Fibroblast of skin of right quadriceps (primary cell): Measurements from ENCODE around the gene ZNF837.
A peak's percentile ranks its signal among the peaks of the same experiment; 100 is the strongest.
"Not testable (repeated sequence)": the region's sequence is repeated elsewhere in the genome, so short reads cannot be mapped to it uniquely, and the experiment has no call there.

Source experiments
- DNase-seq: peaks from one replicate; pipeline ENCODE4 v3.0.0-alpha.2; 2013

The ZNF837 gene

DNA sequence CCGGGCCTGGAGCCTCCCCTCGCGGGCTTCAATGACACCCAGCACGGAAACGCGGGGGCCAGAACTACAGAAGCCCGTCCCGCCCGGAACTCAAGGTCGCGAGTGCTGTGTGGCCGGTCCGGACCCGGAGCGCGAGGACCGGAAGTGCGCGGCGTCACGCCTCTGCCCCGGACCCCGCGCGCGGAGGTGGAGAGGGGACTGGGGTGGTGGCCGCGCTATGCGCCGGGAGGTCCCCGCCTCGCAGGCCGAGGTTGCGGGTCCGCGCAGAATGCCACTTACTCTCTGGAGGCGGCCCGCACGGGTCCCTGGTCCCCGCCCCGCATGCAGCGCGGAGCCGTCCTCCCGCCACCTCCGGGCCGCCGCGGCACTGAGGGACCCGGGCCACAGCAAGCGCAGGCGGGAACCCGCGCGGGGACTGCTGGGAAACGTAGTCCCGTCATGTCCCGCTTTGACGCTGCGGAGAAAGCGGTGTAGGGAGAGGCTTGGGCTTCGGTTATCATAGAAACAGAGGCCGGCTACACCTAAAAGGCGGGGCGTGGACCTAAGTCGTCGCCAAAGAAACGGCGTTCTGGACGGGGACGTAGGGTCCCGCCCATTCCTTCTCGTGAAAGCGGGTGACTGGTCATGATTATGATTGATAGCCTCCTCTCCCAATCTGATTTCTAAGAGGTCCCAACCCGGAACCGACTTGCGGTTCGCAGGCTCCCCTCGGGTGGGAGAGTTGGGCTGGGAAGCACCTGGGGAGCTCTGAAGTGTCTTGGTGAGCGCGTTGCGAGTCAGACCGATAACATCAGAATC is at the start of gene ZNF837:
Gene ZNF837, minus strand, starts transcription at position 369 of the 798 bp plus-strand sequence. CDS start 11,698 bp downstream, outside the sequence.
- DNase-seq: peak; percentile 100

DNA sequence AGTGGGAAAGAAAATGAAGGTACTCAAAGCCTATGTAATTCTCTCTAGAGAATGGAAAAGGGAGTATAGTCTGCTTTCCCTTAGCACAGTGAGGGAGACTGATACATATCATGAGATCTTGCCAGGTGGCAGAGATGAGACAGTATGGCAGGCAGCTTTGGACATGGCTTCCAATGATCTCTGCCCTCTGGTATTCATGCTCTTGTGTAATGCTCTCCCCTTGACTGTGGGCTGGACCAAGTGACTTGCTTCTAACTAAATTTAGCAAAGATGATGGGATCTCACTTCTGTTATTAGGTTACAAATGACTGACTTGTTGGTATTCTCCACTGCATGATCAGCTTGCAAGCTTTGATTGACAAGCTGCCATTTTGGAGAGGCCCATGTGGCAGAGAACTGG is 48.9 kb upstream of the ZNF837 start:
- DNase-seq: no peak

GRCh38 chr19:58428617-58429016 is 47.8 kb upstream of the ZNF837 start:
- no peak for DNase-seq

DNA sequence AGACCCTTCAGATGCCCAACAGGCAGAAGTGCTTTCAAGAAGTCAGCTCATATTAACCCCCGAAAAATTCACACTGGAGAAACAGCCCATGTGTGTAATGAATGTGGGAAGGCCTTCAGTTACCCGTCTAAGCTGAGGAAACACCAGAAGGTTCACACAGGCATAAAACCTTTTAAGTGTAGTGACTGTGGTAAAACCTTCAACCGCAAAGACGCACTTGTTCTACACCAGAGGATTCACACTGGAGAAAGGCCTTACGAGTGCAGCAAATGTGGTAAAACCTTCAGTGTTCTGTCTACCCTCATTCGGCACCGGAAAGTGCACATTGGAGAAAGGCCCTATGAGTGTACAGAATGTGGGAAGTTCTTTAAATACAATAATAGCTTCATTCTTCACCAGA is 36.2 kb upstream of the ZNF837 start:
- no peak for DNase-seq

DNA sequence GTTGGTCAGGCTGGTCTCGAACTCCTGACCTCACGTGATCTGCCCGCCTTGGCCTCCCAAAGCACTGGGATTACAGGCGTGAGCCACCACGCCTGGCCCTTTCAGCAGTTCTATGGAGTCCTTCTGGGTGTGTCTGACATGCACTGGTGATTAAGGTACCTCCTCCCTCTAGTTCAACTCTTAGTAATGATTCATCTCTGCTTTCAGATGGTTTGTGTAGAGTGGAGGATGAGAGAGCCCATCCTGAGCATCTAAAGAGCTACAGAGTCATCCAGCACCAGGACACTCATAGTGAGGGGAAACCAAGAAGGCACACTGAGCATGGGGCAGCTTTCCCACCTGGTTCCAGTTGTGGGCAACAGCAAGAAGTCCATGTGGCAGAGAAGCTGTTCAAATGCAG is 35.8 kb upstream of the ZNF837 start:
- no peak for DNase-seq

GRCh38 chr19:58409010-58409790 is 28.4 kb upstream of the ZNF837 start:
- no peak for DNase-seq

GRCh38 chr19:58408152-58409009 is 27.6 kb upstream of the ZNF837 start, which contains the start of gene ZNF584:
ZNF584 (plus strand) TSS chr19:58408649; CDS start chr19:58409148, 499 bp downstream.
- peak; percentile 96 for DNase-seq

DNA sequence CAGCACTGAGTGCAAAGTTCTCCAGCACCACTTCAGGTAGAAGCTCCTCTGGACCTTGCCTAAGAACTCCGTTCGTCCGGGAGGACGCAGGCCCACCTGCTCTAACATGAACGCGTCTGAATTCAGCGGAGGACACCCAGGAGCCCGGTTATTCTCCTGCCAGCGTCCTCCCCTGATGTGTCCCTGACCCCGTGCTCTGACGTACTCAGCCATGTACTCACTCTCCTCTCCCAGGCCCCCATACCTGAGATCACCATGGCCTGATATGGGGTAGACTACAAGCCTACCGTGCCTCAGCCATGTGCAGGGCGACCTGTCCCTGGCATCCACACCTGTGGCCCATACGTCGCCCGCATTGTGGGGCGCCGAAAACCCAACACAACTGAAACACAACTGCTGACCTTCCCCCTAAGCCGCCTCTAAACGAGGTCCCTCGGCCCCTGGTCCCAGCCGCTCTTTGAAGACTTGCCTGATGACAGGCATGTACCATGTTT is 26.9 kb upstream of the ZNF837 start:
- DNase-seq: no peak

- no peak for DNase-seq
Observed at GRCh38 chr19:58406818-58407657, 26.2 kb upstream of the ZNF837 start.

DNA sequence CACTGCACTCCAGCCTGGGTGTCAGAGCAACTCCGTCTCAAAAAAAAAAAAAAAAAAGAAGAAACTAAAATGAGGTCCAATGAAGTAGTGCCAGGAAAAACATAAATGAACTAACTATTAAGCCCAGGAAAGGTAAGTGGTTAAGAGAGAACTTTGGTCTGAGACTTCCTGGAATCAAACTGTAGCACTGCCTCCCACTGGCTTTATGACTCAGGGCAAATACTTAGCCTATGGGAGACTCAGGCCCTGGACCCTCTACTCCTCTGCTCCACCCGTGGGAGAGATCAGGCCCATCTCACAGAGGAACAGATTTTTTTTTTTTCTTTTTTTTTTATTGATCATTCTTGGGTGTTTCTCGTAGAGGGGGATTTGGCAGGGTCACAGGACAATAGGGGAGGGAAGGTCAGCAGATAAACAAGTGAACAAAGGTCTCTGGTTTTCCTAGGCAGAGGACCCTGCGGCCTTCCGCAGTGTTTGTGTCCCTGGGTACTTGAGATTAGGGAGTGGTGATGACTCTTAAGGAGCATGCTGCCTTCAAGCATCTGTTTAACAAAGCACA is 23.2 kb upstream of the ZNF837 start:
- not testable (repeated sequence) for DNase-seq

DNA sequence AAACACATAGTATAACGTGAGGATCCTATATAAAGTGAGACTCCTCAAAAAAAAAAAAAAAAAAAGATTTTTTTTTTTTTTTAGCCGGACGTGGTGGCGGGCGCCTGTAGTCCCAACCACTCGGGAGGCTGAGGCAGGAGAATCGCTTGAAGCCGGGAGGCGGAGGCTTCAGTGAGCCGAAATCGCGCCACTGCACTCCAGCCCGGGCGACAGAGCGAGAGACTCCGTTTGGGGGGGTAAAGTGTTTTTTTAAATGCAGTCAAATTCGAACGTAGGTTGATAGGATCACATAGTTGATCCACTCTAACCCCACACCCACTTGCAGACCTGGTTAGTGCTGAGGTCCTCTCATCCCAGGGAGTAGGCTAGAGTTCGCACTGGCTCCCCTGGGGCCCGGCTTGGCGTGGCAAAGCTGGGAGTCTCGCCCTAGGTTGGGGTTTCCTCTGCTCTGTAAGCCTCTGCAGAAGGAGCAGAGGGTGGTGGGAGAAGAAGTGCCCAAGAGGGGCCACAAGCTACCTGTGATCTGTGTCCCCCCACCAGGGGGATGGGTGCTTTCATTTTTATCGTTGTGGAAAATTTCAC is 21.1 kb upstream of the ZNF837 start:
- no peak for DNase-seq

- peak; percentile 99 for DNase-seq
Observed at GRCh38 chr19:58400916-58401839, 20.3 kb upstream of the ZNF837 start.

- no peak for DNase-seq
Observed at GRCh38 chr19:58400316-58400915, 19.6 kb upstream of the ZNF837 start.

- DNase-seq: no peak
Observed at GRCh38 chr19:58399903-58400302, 19.1 kb upstream of the ZNF837 start.

DNA sequence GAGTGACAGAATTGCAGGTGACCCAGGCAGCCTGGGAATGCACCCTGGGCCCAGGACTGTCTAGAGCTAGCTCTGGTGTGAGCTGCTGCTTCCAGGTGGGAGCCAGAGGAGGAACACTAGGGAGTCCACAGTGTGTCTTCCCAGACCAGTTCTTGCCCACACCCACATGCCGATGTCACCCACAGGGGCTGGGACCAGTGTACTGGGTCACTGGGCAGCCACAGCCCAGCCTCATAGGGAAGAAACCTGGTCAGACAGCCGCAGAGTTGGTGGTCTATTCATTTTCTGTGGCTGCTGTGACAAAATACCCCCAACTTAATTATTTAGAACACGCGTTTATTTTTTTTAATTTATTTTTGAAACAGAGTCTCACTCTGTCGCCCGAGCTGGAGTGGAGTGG is 17.7 kb upstream of the ZNF837 start:
- DNase-seq: no peak

GRCh38 chr19:58398087-58398486 is 17.3 kb upstream of the ZNF837 start:
- DNase-seq: no peak

- DNase-seq: no peak
Observed at GRCh38 chr19:58397533-58398037, 16.8 kb upstream of the ZNF837 start.

- no peak for DNase-seq
Observed at GRCh38 chr19:58396691-58397532, 16.1 kb upstream of the ZNF837 start.
